SK-N-SH treated with all-trans-retinoic acid at 6 μM for 48 hours (cell line): ENCODE data around the gene TNFAIP1.

Experiments
- ARNTL ChIP-seq: fragments of 450-650 bp; formaldehyde crosslinking; IDR thresholded peaks from 2 replicates; pipeline ENCODE4 v1.5.0; 2020; ENCODE audit warnings: low read depth, mild to moderate bottlenecking, moderate library complexity, borderline replicate concordance
- BACH2 ChIP-seq: fragments of 250-450 bp; sonication (Bioruptor Pico); IDR thresholded peaks from 2 replicates; pipeline ENCODE4 v1.9.0; 2021; ENCODE audit warnings: mild to moderate bottlenecking, borderline replicate concordance
- ESRRG ChIP-seq: fragments of 250-450 bp; sonication (Bioruptor Pico); IDR thresholded peaks from 2 replicates; pipeline ENCODE4 v1.6.1; 2021; ENCODE audit warnings: mild to moderate bottlenecking
- GLIS3 ChIP-seq: fragments of 250-450 bp; sonication (Bioruptor Pico); IDR thresholded peaks from 2 replicates; pipeline ENCODE4 v1.5.0; 2020; ENCODE audit warnings: mild to moderate bottlenecking, moderate library complexity
- OSR1 ChIP-seq: fragments of 250-450 bp; sonication (Bioruptor Pico); IDR thresholded peaks from 2 replicates; pipeline ENCODE4 v1.8.0; 2022; ENCODE audit warnings: moderate library complexity, mild to moderate bottlenecking, inconsistent platforms
- SNAI2 ChIP-seq: fragments of 250-450 bp; sonication (Bioruptor Pico); IDR thresholded peaks from 2 replicates; pipeline ENCODE4 v1.5.0; 2020; ENCODE audit warnings: mild to moderate bottlenecking, moderate library complexity
- TCF4 ChIP-seq: fragments of 250-450 bp; sonication (Bioruptor Pico); IDR thresholded peaks from 2 replicates; pipeline ENCODE4 v1.8.0; 2021; ENCODE audit warnings: mild to moderate bottlenecking, moderate library complexity, borderline replicate concordance
- TOX ChIP-seq: fragments of 250-450 bp; sonication (Bioruptor Pico); IDR thresholded peaks from 2 replicates; pipeline ENCODE4 v1.8.0; 2021; ENCODE audit warnings: mild to moderate bottlenecking, moderate library complexity, borderline replicate concordance
- ZFP3 ChIP-seq: fragments of 250-450 bp; sonication (Bioruptor Pico); IDR thresholded peaks from 2 replicates; pipeline ENCODE4 v1.5.0; 2020; ENCODE audit warnings: mild to moderate bottlenecking, moderate library complexity
- ZFP30 ChIP-seq: fragments of 450-650 bp; formaldehyde crosslinking; IDR thresholded peaks from 2 replicates; pipeline ENCODE4 v1.5.0; 2022; ENCODE audit warnings: mild to moderate bottlenecking, moderate library complexity
- ZNF565 ChIP-seq: fragments of 450-650 bp; formaldehyde crosslinking; conservative IDR thresholded peaks from 2 replicates; pipeline ENCODE4 v1.5.0; 2020; ENCODE audit warnings: low read depth, mild to moderate bottlenecking, moderate library complexity
- ZNF8 ChIP-seq: fragments of 450-650 bp; formaldehyde crosslinking; IDR thresholded peaks from 2 replicates; pipeline ENCODE4 v1.5.0; 2020; ENCODE audit warnings: mild to moderate bottlenecking, moderate library complexity
- TF ChIP-seq, protein P1 (sequence below): fragments of 250-450 bp; sonication (Bioruptor Pico); IDR thresholded peaks from 2 replicates; pipeline ENCODE4 v1.8.0; 2020; ENCODE audit warnings: mild to moderate bottlenecking, moderate library complexity, borderline replicate concordance
- TF ChIP-seq, protein P2 (sequence below): fragments of 250-450 bp; sonication (Bioruptor Pico); IDR thresholded peaks from 2 replicates; pipeline ENCODE4 v1.5.0; 2020; ENCODE audit warnings: mild to moderate bottlenecking, moderate library complexity

DNA sequence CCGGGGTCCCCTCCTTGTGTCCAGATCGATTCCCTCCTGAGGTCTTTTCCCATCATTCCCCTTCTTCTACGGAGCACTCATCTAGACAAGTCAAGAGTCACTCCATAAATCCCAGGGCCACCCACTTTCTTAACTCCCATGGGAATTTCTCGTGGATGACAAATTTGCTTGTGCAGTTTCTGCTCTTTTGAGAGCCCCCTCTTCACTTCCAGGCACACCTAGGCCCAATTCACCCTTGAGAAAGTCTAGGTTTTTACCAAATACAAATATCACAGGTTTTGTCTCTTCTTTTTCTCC lies 22.3 kb downstream of the TNFAIP1 start:
- TF ChIP-seq TOX (no peak), ZFP3 (CRISPR knock-in tag) (no peak), ZNF565 (no peak), OSR1 (CRISPR knock-in tag) (no peak), ZFP30 (CRISPR knock-in tag) (no peak), GLIS3 (no peak), ARNTL (no peak), ESRRG (CRISPR knock-in tag) (no peak), BACH2 (CRISPR knock-in tag) (no peak), SNAI2 (CRISPR knock-in tag) (no peak), ZNF8 (no peak), TCF4 (CRISPR knock-in tag) (no peak)
- TF ChIP-seq, protein P1, sequence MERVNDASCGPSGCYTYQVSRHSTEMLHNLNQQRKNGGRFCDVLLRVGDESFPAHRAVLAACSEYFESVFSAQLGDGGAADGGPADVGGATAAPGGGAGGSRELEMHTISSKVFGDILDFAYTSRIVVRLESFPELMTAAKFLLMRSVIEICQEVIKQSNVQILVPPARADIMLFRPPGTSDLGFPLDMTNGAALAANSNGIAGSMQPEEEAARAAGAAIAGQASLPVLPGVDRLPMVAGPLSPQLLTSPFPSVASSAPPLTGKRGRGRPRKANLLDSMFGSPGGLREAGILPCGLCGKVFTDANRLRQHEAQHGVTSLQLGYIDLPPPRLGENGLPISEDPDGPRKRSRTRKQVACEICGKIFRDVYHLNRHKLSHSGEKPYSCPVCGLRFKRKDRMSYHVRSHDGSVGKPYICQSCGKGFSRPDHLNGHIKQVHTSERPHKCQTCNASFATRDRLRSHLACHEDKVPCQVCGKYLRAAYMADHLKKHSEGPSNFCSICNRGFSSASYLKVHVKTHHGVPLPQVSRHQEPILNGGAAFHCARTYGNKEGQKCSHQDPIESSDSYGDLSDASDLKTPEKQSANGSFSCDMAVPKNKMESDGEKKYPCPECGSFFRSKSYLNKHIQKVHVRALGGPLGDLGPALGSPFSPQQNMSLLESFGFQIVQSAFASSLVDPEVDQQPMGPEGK (CRISPR knock-in tag), result no peak
- TF ChIP-seq, protein P2, sequence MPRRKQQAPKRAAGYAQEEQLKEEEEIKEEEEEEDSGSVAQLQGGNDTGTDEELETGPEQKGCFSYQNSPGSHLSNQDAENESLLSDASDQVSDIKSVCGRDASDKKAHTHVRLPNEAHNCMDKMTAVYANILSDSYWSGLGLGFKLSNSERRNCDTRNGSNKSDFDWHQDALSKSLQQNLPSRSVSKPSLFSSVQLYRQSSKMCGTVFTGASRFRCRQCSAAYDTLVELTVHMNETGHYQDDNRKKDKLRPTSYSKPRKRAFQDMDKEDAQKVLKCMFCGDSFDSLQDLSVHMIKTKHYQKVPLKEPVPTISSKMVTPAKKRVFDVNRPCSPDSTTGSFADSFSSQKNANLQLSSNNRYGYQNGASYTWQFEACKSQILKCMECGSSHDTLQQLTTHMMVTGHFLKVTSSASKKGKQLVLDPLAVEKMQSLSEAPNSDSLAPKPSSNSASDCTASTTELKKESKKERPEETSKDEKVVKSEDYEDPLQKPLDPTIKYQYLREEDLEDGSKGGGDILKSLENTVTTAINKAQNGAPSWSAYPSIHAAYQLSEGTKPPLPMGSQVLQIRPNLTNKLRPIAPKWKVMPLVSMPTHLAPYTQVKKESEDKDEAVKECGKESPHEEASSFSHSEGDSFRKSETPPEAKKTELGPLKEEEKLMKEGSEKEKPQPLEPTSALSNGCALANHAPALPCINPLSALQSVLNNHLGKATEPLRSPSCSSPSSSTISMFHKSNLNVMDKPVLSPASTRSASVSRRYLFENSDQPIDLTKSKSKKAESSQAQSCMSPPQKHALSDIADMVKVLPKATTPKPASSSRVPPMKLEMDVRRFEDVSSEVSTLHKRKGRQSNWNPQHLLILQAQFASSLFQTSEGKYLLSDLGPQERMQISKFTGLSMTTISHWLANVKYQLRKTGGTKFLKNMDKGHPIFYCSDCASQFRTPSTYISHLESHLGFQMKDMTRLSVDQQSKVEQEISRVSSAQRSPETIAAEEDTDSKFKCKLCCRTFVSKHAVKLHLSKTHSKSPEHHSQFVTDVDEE (CRISPR knock-in tag), result no peak
